DOHH2 (cell line): ENCODE results near the gene RAD23B.

Source experiments
- EZH2phosphoT487 ChIP-seq: fragments of 200-600 bp; sonication (generic); IDR thresholded peaks from 2 replicates; pipeline ENCODE4 v1.6.1; 2017; ENCODE audit warnings: borderline replicate concordance, mild to moderate bottlenecking, antibody characterized with exemption, low read length, moderate library complexity, mixed read lengths
- TF ChIP-seq, protein P1 (sequence below): fragments of 200-600 bp; sonication (generic); IDR thresholded peaks from one replicate; pipeline ENCODE4 v1.5.1; 2014; ENCODE audit warnings: antibody characterized with exemption, mild to moderate bottlenecking, low read depth, low read length; ENCODE audit not compliant: poor library complexity, severe bottlenecking

DNA sequence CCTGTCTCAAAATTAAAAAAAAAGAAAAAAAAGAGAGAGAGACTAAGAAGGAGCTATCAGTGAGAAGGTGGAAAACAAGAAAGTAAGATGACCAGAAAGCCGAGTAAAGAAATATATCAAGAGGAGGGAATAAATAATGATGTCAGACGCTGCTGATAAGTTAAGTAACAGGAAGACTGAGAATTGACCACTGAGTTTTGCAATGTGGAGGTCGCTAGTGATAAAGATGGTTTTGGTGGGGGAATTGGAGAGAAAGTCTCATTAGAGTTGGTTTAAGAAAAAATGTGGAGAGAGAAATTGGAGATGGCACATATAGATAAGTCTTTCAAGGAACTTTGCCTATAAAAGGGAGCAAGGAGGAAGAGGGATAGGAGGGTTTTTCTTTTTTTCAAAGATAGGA lies 91.9 kb downstream of the RAD23B start:
- TF ChIP-seq, protein P1, sequence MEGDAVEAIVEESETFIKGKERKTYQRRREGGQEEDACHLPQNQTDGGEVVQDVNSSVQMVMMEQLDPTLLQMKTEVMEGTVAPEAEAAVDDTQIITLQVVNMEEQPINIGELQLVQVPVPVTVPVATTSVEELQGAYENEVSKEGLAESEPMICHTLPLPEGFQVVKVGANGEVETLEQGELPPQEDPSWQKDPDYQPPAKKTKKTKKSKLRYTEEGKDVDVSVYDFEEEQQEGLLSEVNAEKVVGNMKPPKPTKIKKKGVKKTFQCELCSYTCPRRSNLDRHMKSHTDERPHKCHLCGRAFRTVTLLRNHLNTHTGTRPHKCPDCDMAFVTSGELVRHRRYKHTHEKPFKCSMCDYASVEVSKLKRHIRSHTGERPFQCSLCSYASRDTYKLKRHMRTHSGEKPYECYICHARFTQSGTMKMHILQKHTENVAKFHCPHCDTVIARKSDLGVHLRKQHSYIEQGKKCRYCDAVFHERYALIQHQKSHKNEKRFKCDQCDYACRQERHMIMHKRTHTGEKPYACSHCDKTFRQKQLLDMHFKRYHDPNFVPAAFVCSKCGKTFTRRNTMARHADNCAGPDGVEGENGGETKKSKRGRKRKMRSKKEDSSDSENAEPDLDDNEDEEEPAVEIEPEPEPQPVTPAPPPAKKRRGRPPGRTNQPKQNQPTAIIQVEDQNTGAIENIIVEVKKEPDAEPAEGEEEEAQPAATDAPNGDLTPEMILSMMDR = no peak
- TF ChIP-seq EZH2phosphoT487 = no peak
